Measurements from ENCODE around the gene KDELR3. TPM values are rescaled to one million over a fixed set of nuclear protein-coding genes. Genes with fewer than 3 reads are reported as not detected.

The KDELR3 gene
- total RNA-seq, 1 experiment from 2014 or later: 7.3 TPM

GRCh38 chr22:38452373-38453065 lies 15.4 kb upstream of the KDELR3 start:
- Mint-ChIP-seq H3K4me3 (peak overlapping the region in 1 of 2 experiments; percentile 67; a peak in 2 of 5 replicates), H3K27me3 (ENCODE audit: low read depth) (peaks cover 74% of the 10 kb centered on the region), H3K27ac (no peak overlapping the region; a peak in 1 of 7 replicates), H3K36me3 (ENCODE audit: insufficient read depth in 1 of 3, low read depth in 3 of 3) (no peaks in the 10 kb centered on the region; a peak in 2 of 7 replicates), H3K9me3 (no peaks in the 10 kb centered on the region; a peak in 1 of 5 replicates), H3K4me1 (peaks cover 29 to 49% of the 10 kb centered on the region in 2 experiments)
- no peak overlapping the region for H4K91ac ChIP-seq (ENCODE audit: insufficient read length, low read depth, low read length)
- no peaks in the 10 kb centered on the region for H3K79me1 ChIP-seq (ENCODE audit: insufficient read depth, low read depth, low read length, poor library complexity, severe bottlenecking)
- no peak overlapping the region for H3K4ac ChIP-seq (ENCODE audit: low read depth, low read length)
- no peak overlapping the region for H3K27ac ChIP-seq (ENCODE audit: insufficient read length, low read depth, low read length)
- peaks cover 3% of the 10 kb centered on the region; the same call in 1 of the 2 replicates for H3K4me1 ChIP-seq (ENCODE audit: insufficient read depth, low read length)
- no CpG with 5 or more reads among the region's 25 CpGs for WGBS (ENCODE audit: extremely low coverage, insufficient read length, low lambda C conversion rate)
- no peak overlapping the region for H2AK5ac ChIP-seq (ENCODE audit: insufficient read length, low read length)
- H2AFZ ChIP-seq (ENCODE audit: low read length): no peak overlapping the region
- H4K8ac ChIP-seq (replicated peaks; ENCODE audit: insufficient read length, low read depth, low read length): no peak overlapping the region
- H4K5ac ChIP-seq (ENCODE audit: insufficient read length, low read depth, low read length): no peak overlapping the region
- no peak overlapping the region for H2BK15ac ChIP-seq (ENCODE audit: low read depth, low read length)
- H3K56ac ChIP-seq (ENCODE audit: insufficient read length, low read depth, low read length): no peak overlapping the region
- peaks cover 4% of the 10 kb centered on the region for H4K20me1 ChIP-seq (ENCODE audit: control insufficient read depth, insufficient read depth, insufficient read length)
- peaks cover 12% of the 10 kb centered on the region for H3K23me2 ChIP-seq (ENCODE audit: insufficient read length, low read depth, low read length, poor library complexity, severe bottlenecking)
- H3T11ph ChIP-seq (ENCODE audit: low read length): no peak overlapping the region
- no peak for DNase-seq
- H3K18ac ChIP-seq (ENCODE audit: insufficient read length, low read depth, low read length): no peak overlapping the region
- H3K14ac ChIP-seq (ENCODE audit: insufficient read depth, low read length): no peak overlapping the region
- H3K4me2 ChIP-seq (ENCODE audit: insufficient read depth, insufficient read length, low read length): no peak overlapping the region
- no peaks in the 10 kb centered on the region for H3K9me3 ChIP-seq (ENCODE audit: control insufficient read depth, low read depth, low read length)
- no peaks in the 10 kb centered on the region for H3K79me2 ChIP-seq (ENCODE audit: insufficient read depth, low read length)
- TF ChIP-seq CTCF (conservative IDR thresholded peaks at IDR 0.05): no peak
- H3K9ac ChIP-seq (ENCODE audit: extremely low read depth, insufficient read length, low read length): no peak overlapping the region
- peaks cover 19% of the 10 kb centered on the region for H3K27me3 ChIP-seq (ENCODE audit: insufficient read depth, low read length)
- H2BK20ac ChIP-seq (ENCODE audit: low read depth, low read length, poor library complexity, severe bottlenecking): no peak overlapping the region
- H2BK5ac ChIP-seq (ENCODE audit: insufficient read length, low read length): no peak overlapping the region
- no peak overlapping the region for H2BK12ac ChIP-seq (ENCODE audit: insufficient read length, low read depth, low read length)
- no peak overlapping the region for H2BK120ac ChIP-seq (ENCODE audit: low read depth, low read length, poor library complexity, severe bottlenecking)
- no peak overlapping the region for H3K23ac ChIP-seq (ENCODE audit: insufficient read length, low read depth, low read length)

Data from H9 (cell line).